Fibroblast of pulmonary artery (primary cell): ENCODE results near the gene KLK6.

Experiments used
- DNase-seq: peaks from one replicate; pipeline ENCODE4 v3.0.0-alpha.2; 2010; ENCODE audit warnings: low read depth
- H3K4me3 ChIP-seq: replicated peaks from 2 replicates; pipeline ENCODE4 v1.5.1; 2011; ENCODE audit warnings: low read depth, mild to moderate bottlenecking, control low read depth, low read length, moderate library complexity
- TF ChIP-seq, protein P1 (sequence below): IDR thresholded peaks from 2 replicates; pipeline ENCODE4 v1.5.1; 2011; ENCODE audit warnings: mild to moderate bottlenecking, control low read depth, low read length, inconsistent platforms; ENCODE audit errors: missing control alignments

KLK6 gene

DNA sequence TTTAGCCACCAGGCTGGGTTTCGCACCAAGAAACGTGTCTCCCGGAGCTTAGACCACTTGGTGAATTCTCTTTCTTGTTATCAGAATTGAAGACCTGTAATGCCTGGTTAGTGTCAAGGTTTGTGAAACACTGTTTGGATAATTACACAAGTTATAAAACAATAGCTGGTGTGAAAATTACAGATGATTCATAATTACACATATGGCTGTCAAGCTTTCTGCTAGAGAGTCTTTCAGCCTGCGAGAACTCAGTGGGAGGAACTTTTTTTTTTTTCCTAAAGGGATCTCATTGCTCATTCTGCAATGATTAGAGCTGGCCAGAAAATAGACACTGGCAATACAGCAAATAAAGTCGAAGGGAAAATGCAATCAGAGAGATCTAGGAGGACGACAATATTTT is 44.8 kb downstream of the KLK6 start:
- DNase-seq: no peak
- H3K4me3 ChIP-seq: no peak overlapping the region
- TF ChIP-seq, protein P1, sequence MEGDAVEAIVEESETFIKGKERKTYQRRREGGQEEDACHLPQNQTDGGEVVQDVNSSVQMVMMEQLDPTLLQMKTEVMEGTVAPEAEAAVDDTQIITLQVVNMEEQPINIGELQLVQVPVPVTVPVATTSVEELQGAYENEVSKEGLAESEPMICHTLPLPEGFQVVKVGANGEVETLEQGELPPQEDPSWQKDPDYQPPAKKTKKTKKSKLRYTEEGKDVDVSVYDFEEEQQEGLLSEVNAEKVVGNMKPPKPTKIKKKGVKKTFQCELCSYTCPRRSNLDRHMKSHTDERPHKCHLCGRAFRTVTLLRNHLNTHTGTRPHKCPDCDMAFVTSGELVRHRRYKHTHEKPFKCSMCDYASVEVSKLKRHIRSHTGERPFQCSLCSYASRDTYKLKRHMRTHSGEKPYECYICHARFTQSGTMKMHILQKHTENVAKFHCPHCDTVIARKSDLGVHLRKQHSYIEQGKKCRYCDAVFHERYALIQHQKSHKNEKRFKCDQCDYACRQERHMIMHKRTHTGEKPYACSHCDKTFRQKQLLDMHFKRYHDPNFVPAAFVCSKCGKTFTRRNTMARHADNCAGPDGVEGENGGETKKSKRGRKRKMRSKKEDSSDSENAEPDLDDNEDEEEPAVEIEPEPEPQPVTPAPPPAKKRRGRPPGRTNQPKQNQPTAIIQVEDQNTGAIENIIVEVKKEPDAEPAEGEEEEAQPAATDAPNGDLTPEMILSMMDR: no peak

DNA sequence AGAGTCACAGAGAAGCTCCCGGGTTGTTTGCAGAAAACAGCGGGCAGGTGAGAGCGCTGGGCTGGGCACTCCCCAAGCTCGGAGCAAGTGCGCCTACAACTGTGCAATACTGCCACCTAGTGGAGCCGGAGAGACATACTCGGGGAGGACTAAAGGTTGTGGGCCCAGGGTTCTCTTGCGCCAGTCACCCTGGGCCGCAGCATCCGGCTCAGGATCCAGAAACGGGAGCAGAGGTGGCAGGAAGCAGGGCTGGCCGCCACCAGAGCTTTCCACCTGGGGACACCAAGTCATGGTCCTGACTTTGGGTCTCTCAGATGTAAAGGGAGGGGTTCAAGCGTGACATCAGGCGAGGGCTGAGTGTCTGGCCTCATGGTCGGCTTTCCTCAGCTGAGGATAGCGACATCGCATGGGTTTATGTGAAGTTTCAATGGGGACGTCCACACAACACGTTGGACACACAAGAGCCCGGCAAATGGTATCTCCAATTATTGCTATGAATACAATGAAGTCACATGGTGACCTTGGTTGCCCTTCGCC is 47.0 kb downstream of the KLK6 start:
- peak; percentile 82 for DNase-seq
- TF ChIP-seq, protein P1: peak; percentile 86
- no peak overlapping the region for H3K4me3 ChIP-seq

DNA sequence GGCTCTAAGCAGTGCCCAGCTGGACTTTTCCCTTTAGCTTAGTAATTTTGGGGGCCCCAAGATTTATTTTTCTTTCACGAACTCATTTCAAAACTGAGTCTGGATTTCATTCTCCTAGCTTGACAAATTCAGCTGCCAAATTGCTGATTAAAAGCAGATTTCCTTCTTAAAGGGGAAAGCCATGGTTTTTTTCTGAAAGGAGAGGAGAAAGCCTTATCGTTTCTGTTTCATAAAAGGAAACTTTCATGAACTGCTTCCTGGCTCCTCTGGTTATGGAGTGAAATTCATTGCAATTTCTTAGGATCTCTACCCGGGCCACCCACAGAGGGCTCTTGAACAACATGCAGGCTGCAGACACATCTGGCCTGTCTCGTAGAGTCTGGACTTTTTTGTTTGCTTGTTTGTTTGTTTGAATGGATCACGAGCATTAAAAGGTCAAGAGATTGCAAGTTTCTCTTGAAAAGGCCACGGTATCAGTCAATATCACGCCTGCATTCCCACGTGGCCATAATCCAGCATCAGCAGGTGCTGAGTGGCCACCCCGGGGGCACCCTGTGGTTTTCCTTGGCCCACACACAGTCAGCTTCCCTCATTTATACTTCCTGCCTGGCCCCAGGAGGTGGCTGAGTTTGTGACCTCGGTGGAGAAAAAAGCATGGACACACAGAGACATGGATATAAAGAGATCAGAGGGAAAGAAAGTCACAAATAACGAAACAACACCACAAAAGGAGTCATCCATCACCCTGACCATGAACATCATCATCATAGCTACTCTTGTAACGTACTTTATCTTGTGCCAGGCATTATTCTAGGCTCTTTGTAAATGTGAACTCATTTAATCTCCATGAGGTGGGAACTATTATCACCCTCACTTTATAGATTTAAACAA is 47.7 kb downstream of the KLK6 start:
- TF ChIP-seq, protein P1: no peak
- no peak for DNase-seq
- H3K4me3 ChIP-seq: no peak overlapping the region

DNA sequence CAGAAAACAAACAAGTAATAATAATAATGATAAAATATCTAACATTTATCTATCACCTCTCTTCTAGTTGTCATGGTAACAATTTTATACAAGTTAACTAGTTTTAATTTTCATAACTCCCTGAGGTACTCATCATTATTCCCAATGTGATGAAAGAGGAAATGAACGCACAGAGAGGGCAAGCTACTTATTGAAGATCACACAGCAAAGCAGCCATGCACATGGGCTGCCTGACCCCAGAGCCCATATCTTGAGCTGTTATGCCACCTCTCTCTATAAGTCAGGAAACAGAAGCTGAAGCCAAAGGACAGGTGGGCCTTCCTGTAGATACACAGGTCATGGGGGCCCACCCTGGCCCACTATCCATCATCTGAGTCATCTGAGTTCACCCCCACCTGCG is 53.3 kb downstream of the KLK6 start:
- TF ChIP-seq, protein P1: no peak
- no peak for DNase-seq
- no peak overlapping the region for H3K4me3 ChIP-seq

DNA sequence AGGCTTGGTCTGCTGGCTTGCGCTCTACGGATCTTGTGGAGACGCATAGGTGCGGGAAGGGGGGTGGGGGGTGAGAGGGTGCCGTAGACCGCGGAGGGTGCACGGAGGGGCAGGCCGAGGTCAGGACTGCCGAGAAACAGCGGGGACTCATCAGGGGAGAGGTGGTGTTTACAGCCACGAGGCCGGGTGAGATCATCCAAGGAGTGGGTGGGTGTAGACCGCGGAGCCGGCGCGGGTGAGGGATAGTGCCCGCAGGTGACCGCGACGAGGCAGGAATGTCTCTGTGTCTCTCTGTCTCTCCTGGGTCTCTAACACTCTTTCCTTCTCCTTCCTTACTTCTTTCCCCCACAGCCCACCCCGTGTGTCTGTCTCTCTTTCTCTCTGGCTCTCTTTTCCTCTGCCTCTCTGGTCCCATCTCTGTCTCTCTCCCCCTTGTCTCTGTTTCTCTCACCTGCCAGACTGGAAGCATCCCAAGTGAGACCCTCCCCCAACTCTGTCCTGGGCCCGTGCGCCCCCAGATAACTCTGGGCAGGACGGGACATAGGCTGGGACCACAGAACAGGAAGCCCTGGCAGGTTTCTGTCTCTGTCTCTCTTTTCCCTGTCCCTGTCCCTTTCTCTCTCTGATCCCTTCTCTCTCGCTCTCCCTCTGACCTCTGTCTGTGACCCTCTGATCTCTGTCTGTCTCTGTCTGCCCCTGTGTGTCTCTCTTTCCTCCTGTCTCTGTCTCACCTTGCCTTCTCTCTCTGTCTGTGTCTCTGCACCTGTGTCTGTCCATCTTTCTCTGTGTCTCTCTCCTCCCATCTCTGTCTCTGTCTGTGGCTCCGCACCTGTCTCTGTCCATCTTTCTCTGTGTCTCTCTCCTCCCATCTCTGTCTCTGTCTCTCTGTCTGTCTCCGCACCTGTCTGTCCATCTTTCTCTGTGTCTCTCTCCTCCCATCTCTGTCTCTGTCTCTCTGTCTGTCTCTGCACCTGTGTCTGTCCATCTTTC is 56.4 kb downstream of the KLK6 start:
- DNase-seq: no peak
- TF ChIP-seq, protein P1: no peak
- H3K4me3 ChIP-seq: no peak overlapping the region

DNA sequence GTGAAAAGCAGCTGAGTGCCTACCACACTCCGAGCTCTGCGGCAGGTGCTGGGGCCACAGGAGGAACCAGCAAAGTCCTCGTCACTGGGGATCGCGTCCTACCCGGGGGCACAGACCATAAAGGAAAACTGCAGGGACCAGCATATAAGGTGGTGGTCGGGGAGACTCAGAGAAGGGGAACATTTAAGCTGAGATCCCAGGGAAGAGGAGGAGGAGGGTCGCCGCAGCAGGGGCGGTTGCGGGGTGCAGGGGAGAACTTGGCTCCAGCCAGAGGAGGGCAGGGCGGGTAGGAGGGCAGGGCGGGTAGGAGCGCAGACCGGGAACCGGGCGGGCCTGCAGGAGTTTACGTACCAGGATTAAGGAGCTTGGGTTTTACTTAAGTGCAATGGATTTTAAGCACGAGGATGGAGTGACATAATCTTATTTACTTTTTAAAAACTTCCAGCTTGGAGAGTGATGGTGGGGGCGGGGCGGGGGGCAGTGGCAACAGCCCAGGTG is 57.2 kb downstream of the KLK6 start:
- H3K4me3 ChIP-seq: no peak overlapping the region
- TF ChIP-seq, protein P1: no peak

More for the DNA sequence above, 57.2 kb downstream of the KLK6 start:
- DNase-seq: no peak
